ENCODE measurements around the gene S100Z.

GRCh38 chr5:76901522-76901921 lies 51.7 kb downstream of the S100Z start:
- TF ChIP-seq POLR2A (IDR thresholded peaks at IDR 0.05) (no peak), CTCF (IDR thresholded peaks at IDR 0.05) (no peak)
